ENCODE measurements around the gene SLA2. TPM values are rescaled to one million over a fixed set of nuclear protein-coding genes. Genes with fewer than 3 reads are reported as not detected.
"Not testable (repeated sequence)": the region's sequence is repeated elsewhere in the genome, so short reads cannot be mapped to it uniquely, and the experiment has no call there.

The SLA2 gene
- total RNA-seq, 1 experiment from 2014 or later = not detected

DNA sequence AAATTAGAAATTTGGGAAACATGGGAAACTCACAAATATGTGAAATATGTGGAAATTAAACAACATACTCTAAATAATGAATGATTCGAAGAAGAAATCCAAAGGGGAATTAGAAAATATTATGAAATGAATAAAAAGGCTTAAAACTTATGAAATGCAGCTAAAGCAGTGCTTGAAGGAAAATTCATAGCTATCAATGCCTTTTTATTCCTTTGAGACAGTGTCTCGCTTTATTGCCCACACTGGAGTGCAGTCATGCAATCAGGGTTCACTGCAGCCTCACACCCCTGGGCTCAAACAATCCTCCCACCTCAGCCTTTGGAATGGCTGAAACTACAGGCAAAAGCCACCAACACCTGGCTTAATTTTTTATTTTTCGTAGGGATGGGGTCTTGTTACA lies 80.5 kb downstream of the SLA2 start:
- no peak overlapping the region for H3K27ac ChIP-seq
- no peaks in the 10 kb centered on the region for H3K9me2 ChIP-seq (ENCODE audit: insufficient read depth)
- no peaks in the 10 kb centered on the region for H4K20me1 ChIP-seq (ENCODE audit: insufficient read depth)
- no peak for DNase-seq
- ChIA-PET POLR2A (ENCODE audit: unreplicated experiment) (no interaction called here), CTCF (no interaction called here)
- H3K36me3 ChIP-seq (ENCODE audit: low read depth) = no peaks in the 10 kb centered on the region
- H3K27me3 ChIP-seq (ENCODE audit: insufficient read depth, low read depth) = no peaks in the 10 kb centered on the region
- H3K9me3 ChIP-seq (ENCODE audit: insufficient read depth, low read depth) = peaks cover 3% of the 10 kb centered on the region; the same call in 1 of the 2 replicates
- intact Hi-C loops (cut with micrococcal nuclease; ENCODE audit: unreplicated experiment) = no loop called here
- H3K4me3 ChIP-seq = no peak overlapping the region
- H3F3A ChIP-seq (ENCODE audit: insufficient read depth, low read depth) = peaks cover 11% of the 10 kb centered on the region; the same call in 1 of the 2 replicates
- no peak overlapping the region for H3K4me2 ChIP-seq
- H3K79me2 ChIP-seq (ENCODE audit: low read depth) = no peaks in the 10 kb centered on the region
- H3K4me1 ChIP-seq (replicated peaks; ENCODE audit: insufficient read depth) = no peaks in the 10 kb centered on the region
- no TSS peak for BruUV-seq (replicated peaks)
- H2AFZ ChIP-seq = no peak overlapping the region
- TF ChIP-seq CTCF (conservative IDR thresholded peaks at IDR 0.05) (no peak), EZH2 (IDR thresholded peaks at IDR 0.05; ENCODE audit: low read depth) (no peak)

- H4K20me1 ChIP-seq (ENCODE audit: insufficient read depth); CTCF ChIA-PET; H3F3A ChIP-seq (ENCODE audit: insufficient read depth, low read depth); DNase-seq; H3K4me3 ChIP-seq; intact Hi-C loops (cut with micrococcal nuclease; ENCODE audit: unreplicated experiment); H3K79me2 ChIP-seq (ENCODE audit: low read depth); H2AFZ ChIP-seq; H3K9me2 ChIP-seq (ENCODE audit: insufficient read depth); H3K9me3 ChIP-seq (ENCODE audit: insufficient read depth, low read depth); BruUV-seq (replicated peaks); H3K4me2 ChIP-seq; H3K27me3 ChIP-seq (ENCODE audit: insufficient read depth, low read depth); POLR2A ChIA-PET (ENCODE audit: unreplicated experiment); H3K36me3 ChIP-seq (ENCODE audit: low read depth); H3K27ac ChIP-seq; H3K4me1 ChIP-seq (replicated peaks; ENCODE audit: insufficient read depth): not testable (repeated sequence)
Measured at GRCh38 chr20:36564726-36565121, 81.3 kb downstream of the SLA2 start.

- CTCF ChIA-PET; H4K20me1 ChIP-seq (ENCODE audit: insufficient read depth); H3K4me2 ChIP-seq; H3K27me3 ChIP-seq (ENCODE audit: insufficient read depth, low read depth); H3K36me3 ChIP-seq (ENCODE audit: low read depth); H3K9me3 ChIP-seq (ENCODE audit: insufficient read depth, low read depth); H3K79me2 ChIP-seq (ENCODE audit: low read depth); H3K4me3 ChIP-seq; H2AFZ ChIP-seq; H3K4me1 ChIP-seq (replicated peaks; ENCODE audit: insufficient read depth); BruUV-seq (replicated peaks); intact Hi-C loops (cut with micrococcal nuclease; ENCODE audit: unreplicated experiment); H3F3A ChIP-seq (ENCODE audit: insufficient read depth, low read depth); POLR2A ChIA-PET (ENCODE audit: unreplicated experiment); H3K9me2 ChIP-seq (ENCODE audit: insufficient read depth); DNase-seq; H3K27ac ChIP-seq: not testable (repeated sequence)
Measured at GRCh38 chr20:36564078-36564725, 81.8 kb downstream of the SLA2 start.

DNA sequence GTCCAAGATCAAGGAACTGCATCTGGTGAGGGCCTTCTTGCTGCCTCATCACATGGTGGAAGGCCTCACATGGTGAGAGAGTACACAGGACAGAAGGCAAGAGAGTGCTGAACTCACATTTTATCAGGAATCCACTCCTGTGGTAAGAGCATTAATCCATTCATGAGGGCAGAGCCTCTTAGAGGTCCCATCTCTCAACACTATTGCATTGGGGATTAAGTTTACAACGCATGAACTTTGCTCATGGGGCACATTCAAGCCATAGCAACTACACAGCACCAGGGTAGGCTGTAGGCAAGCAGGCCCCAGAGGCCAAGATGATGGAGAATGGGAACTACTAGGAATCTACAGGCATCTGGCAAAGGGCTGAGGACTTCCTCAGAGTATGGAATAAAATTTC lies 82.6 kb downstream of the SLA2 start:
- BruUV-seq (replicated peaks) = no TSS peak

More for the DNA sequence above, 82.6 kb downstream of the SLA2 start:
- Histone ChIP-seq H3K27ac (no peak overlapping the region), H2AFZ (no peak overlapping the region), H3K27me3 (ENCODE audit: insufficient read depth, low read depth) (no peaks in the 10 kb centered on the region), H4K20me1 (ENCODE audit: insufficient read depth) (no peaks in the 10 kb centered on the region), H3K9me3 (ENCODE audit: insufficient read depth, low read depth) (peaks cover 3% of the 10 kb centered on the region; the same call in 1 of the 2 replicates), H3F3A (ENCODE audit: insufficient read depth, low read depth) (no peaks in the 10 kb centered on the region), H3K79me2 (ENCODE audit: low read depth) (no peaks in the 10 kb centered on the region), H3K4me3 (no peak overlapping the region), H3K4me1 (replicated peaks; ENCODE audit: insufficient read depth) (no peaks in the 10 kb centered on the region), H3K9me2 (ENCODE audit: insufficient read depth) (no peaks in the 10 kb centered on the region), H3K4me2 (no peak overlapping the region), H3K36me3 (ENCODE audit: low read depth) (no peaks in the 10 kb centered on the region)
- intact Hi-C loops (cut with micrococcal nuclease; ENCODE audit: unreplicated experiment) = no loop called here
- no peak for DNase-seq
- TF ChIP-seq CTCF (conservative IDR thresholded peaks at IDR 0.05) (no peak), EZH2 (IDR thresholded peaks at IDR 0.05; ENCODE audit: low read depth) (no peak)
- POLR2A ChIA-PET (ENCODE audit: unreplicated experiment) = no interaction called here
- CTCF ChIA-PET = no interaction called here

Measured in PC-9 (cell line).